Gastrocnemius medialis (tissue), 4 donors: ENCODE measurements around the gene FBXL13. TPM values are rescaled to one million over a fixed set of nuclear protein-coding genes. Genes with fewer than 3 reads are reported as not detected.
"Not testable (repeated sequence)": the region's sequence is repeated elsewhere in the genome, so short reads cannot be mapped to it uniquely, and the experiment has no call there.

ENCODE experiments used
- ATAC-seq, 2 donors: fragments of 150-250 bp; one replicate each; pipeline ENCODE4 v1.9.1; 2016
- DNase-seq, 2 donors: peaks; one replicate each; pipeline ENCODE4 v3.0.0-alpha.2; 2019
- H3K27ac ChIP-seq, 4 donors: fragments of 200-600 bp; sonication (generic); 1 replicate in 1 of 4; 2 replicates in 3 of 4; pipeline ENCODE4 v1.5.1; 2016 to 2018; ENCODE audit warnings: mild to moderate bottlenecking in 2 of 4, moderate library complexity in 1 of 4
- H3K27me3 ChIP-seq, 3 donors: fragments of 200-600 bp; sonication (generic) in 2 of 3; 1 replicate in 1 of 3; 2 replicates in 2 of 3; pipeline versions ENCODE4 v1.5.1 to v1.6.0; 2016 to 2019; ENCODE audit warnings: mild to moderate bottlenecking in 1 of 3, moderate library complexity in 1 of 3
- H3K36me3 ChIP-seq, 2 donors: fragments of 200-600 bp; sonication (generic) in 1 of 2; one replicate each; pipeline ENCODE4 v1.5.1; 2017 to 2018
- H3K4me1 ChIP-seq, 2 donors: fragments of 200-600 bp; sonication (generic) in 1 of 2; one replicate each; pipeline ENCODE4 v1.5.1; 2016 to 2017; ENCODE audit warnings: mild to moderate bottlenecking in 2 of 2
- H3K4me3 ChIP-seq, 4 donors: fragments of 200-600 bp; sonication (generic) in 3 of 4; 1 replicate in 1 of 4; 2 replicates in 3 of 4; pipeline ENCODE4 v1.5.1; 2016 to 2019; ENCODE audit warnings: mild to moderate bottlenecking in 2 of 4
- H3K9me3 ChIP-seq, 3 donors: fragments of 200-600 bp; sonication (generic) in 2 of 3; 1 replicate in 1 of 3; 2 replicates in 2 of 3; pipeline ENCODE4 v1.5.1; 2016 to 2019
- CTCF ChIP-seq, 5 experiments: fragments of 450-650 bp in 3 of 5; fragments of 200-600 bp in 2 of 5; sonication (generic) in 2 of 5; IDR thresholded peaks in 4 of 5; conservative IDR thresholded peaks in 1 of 5; 1 replicate in 4 of 5; 2 replicates in 1 of 5; pipeline ENCODE4 v1.5.1; 2016 to 2019; ENCODE audit warnings: antibody characterized with exemption in 5 of 5, mild to moderate bottlenecking in 3 of 5, moderate library complexity in 3 of 5
- POLR2A ChIP-seq, 2 donors: fragments of 450-650 bp; IDR thresholded peaks; one replicate each; pipeline ENCODE4 v1.6.1; 2017; ENCODE audit warnings: antibody characterized with exemption in 2 of 2, mild to moderate bottlenecking in 2 of 2, moderate library complexity in 2 of 2
- in situ Hi-C, 4 donors: fragments of 200-750 bp; cut with MboI; loops; one replicate each; pipeline versions ENCODE4 v1.15.0 to v1.8.0; 2017; ENCODE audit warnings: low sequenced_read_pairs in 4 of 4
- intact Hi-C: fragments of 100-400 bp; cut with DNase I; formaldehyde crosslinking; loops from one replicate; pipeline ENCODE4 v1.15.1; 2023; ENCODE audit warnings: low total_unique reads
- total RNA-seq, 4 donors: library from RNA; depleted of rRNA; stranded (reverse); fragments of >200 nt; gene quantifications; one replicate each; pipeline versions ENCODE4 v1.1.0 to v1.2.3, GENCODE V29; 2016

Gene FBXL13
- total RNA-seq, 4 donors from 2014 or later = 0.26 TPM; not detected in 3

GRCh38 chr7:102806613-102807012 lies 268.0 kb downstream of the FBXL13 start:
- Histone ChIP-seq H3K27ac (no peak overlapping the region), H3K9me3 (no peaks in the 10 kb centered on the region), H3K36me3 (peaks cover 0 to 9% of the 10 kb centered on the region in 2 donors), H3K4me3 (no peak overlapping the region), H3K4me1 (peaks cover 6 to 10% of the 10 kb centered on the region in 2 donors), H3K27me3 (no peaks in the 10 kb centered on the region)
- no peak for DNase-seq
- TF ChIP-seq CTCF (IDR thresholded peaks at IDR 0.05 in 4 of 5, conservative IDR thresholded peaks at IDR 0.05 in 1 of 5) = no peak
- TF ChIP-seq POLR2A (IDR thresholded peaks at IDR 0.05) = no peak
- intact Hi-C loops (no loop called here), in situ Hi-C loops (no loop called here)
- ATAC-seq = no peak

- H3K27ac ChIP-seq, ATAC-seq, H3K4me1 ChIP-seq, H3K4me3 ChIP-seq, DNase-seq, intact Hi-C loops, H3K36me3 ChIP-seq, H3K27me3 ChIP-seq, H3K9me3 ChIP-seq, in situ Hi-C loops: not testable (repeated sequence)
Observed at GRCh38 chr7:102795987-102796595, 278.5 kb downstream of the FBXL13 start.

GRCh38 chr7:102794567-102794966 lies 280.0 kb downstream of the FBXL13 start:
- not testable (repeated sequence) for ATAC-seq

GRCh38 chr7:102791831-102792230 lies 282.8 kb downstream of the FBXL13 start:
- ATAC-seq = not testable (repeated sequence)

More at GRCh38 chr7:102794567-102794966, 280.0 kb downstream of the FBXL13 start:
- intact Hi-C loops, H3K4me1 ChIP-seq, H3K27ac ChIP-seq, H3K4me3 ChIP-seq, H3K36me3 ChIP-seq, in situ Hi-C loops, H3K9me3 ChIP-seq, H3K27me3 ChIP-seq, DNase-seq: not testable (repeated sequence)

GRCh38 chr7:102791367-102791766 lies 283.2 kb downstream of the FBXL13 start:
- H3K4me1 ChIP-seq, H3K9me3 ChIP-seq, in situ Hi-C loops, H3K27ac ChIP-seq, H3K4me3 ChIP-seq, H3K36me3 ChIP-seq, ATAC-seq, H3K27me3 ChIP-seq, DNase-seq, intact Hi-C loops: not testable (repeated sequence)

More at GRCh38 chr7:102791831-102792230, 282.8 kb downstream of the FBXL13 start:
- DNase-seq, H3K36me3 ChIP-seq, H3K9me3 ChIP-seq, H3K4me1 ChIP-seq, intact Hi-C loops, H3K27me3 ChIP-seq, in situ Hi-C loops, H3K27ac ChIP-seq, H3K4me3 ChIP-seq: not testable (repeated sequence)

GRCh38 chr7:102790364-102791100 lies 284.1 kb downstream of the FBXL13 start:
- H3K36me3 ChIP-seq, DNase-seq, ATAC-seq, H3K27me3 ChIP-seq, H3K4me3 ChIP-seq, intact Hi-C loops, H3K27ac ChIP-seq, H3K9me3 ChIP-seq, in situ Hi-C loops, H3K4me1 ChIP-seq: not testable (repeated sequence)

GRCh38 chr7:102788770-102789169 lies 285.8 kb downstream of the FBXL13 start:
- DNase-seq, H3K4me1 ChIP-seq, H3K4me3 ChIP-seq, in situ Hi-C loops, intact Hi-C loops, H3K27me3 ChIP-seq, ATAC-seq, H3K27ac ChIP-seq, H3K9me3 ChIP-seq, H3K36me3 ChIP-seq: not testable (repeated sequence)

GRCh38 chr7:102780926-102781325 lies 293.7 kb downstream of the FBXL13 start:
- H3K4me1 ChIP-seq, H3K27ac ChIP-seq, H3K4me3 ChIP-seq, in situ Hi-C loops, DNase-seq, H3K9me3 ChIP-seq, H3K27me3 ChIP-seq, intact Hi-C loops, H3K36me3 ChIP-seq, ATAC-seq: not testable (repeated sequence)

GRCh38 chr7:102778663-102779062 lies 295.9 kb downstream of the FBXL13 start:
- H3K9me3 ChIP-seq, DNase-seq, H3K27me3 ChIP-seq, intact Hi-C loops, H3K4me3 ChIP-seq, in situ Hi-C loops, H3K4me1 ChIP-seq, H3K36me3 ChIP-seq, ATAC-seq, H3K27ac ChIP-seq: not testable (repeated sequence)

GRCh38 chr7:102776217-102776616 lies 298.4 kb downstream of the FBXL13 start:
- DNase-seq, H3K4me1 ChIP-seq, H3K36me3 ChIP-seq, H3K27me3 ChIP-seq, ATAC-seq, H3K27ac ChIP-seq, in situ Hi-C loops, H3K4me3 ChIP-seq, H3K9me3 ChIP-seq, intact Hi-C loops: not testable (repeated sequence)

GRCh38 chr7:102770467-102770866 lies 304.1 kb downstream of the FBXL13 start:
- H3K27me3 ChIP-seq, DNase-seq, ATAC-seq, H3K9me3 ChIP-seq, H3K4me1 ChIP-seq, H3K36me3 ChIP-seq, H3K27ac ChIP-seq, H3K4me3 ChIP-seq, intact Hi-C loops: not testable (repeated sequence)
- in situ Hi-C loops = loop anchor here in 3 of 4 donors (25.0 kb wide), 1 partner anchor 292 kb away; the partner anchor contains the start of gene FBXL13 (in 3 of the 3)
